SK-N-SH treated with all-trans-retinoic acid at 6 μM for 48 hours (cell line): ENCODE data around the gene KCNMB3.

Source experiments
- CSDC2 ChIP-seq: fragments of 250-450 bp; sonication (Bioruptor Pico); IDR thresholded peaks from 2 replicates; pipeline ENCODE4 v1.5.0; 2020; ENCODE audit warnings: mild to moderate bottlenecking, moderate library complexity
- CSRNP3 ChIP-seq: fragments of 250-450 bp; sonication (Bioruptor Pico); IDR thresholded peaks from 2 replicates; pipeline ENCODE4 v1.5.1; 2021; ENCODE audit warnings: mild to moderate bottlenecking, moderate library complexity
- ISL1 ChIP-seq: fragments of 250-450 bp; sonication (Bioruptor Pico); IDR thresholded peaks from 2 replicates; pipeline ENCODE4 v2.1.2; 2022; ENCODE audit warnings: mild to moderate bottlenecking, moderate library complexity
- PATZ1 ChIP-seq: fragments of 250-450 bp; sonication (Bioruptor Pico); IDR thresholded peaks from 2 replicates; pipeline ENCODE4 v1.8.0; 2020; ENCODE audit warnings: mild to moderate bottlenecking, moderate library complexity, borderline replicate concordance
- POU6F1 ChIP-seq: fragments of 250-450 bp; sonication (Bioruptor Pico); IDR thresholded peaks from 2 replicates; pipeline ENCODE4 v1.8.0; 2021; ENCODE audit warnings: low read depth, mild to moderate bottlenecking, moderate library complexity, borderline replicate concordance
- RARB ChIP-seq: fragments of 250-450 bp; sonication (Bioruptor Pico); IDR thresholded peaks from 2 replicates; pipeline ENCODE4 v1.8.0; 2021; ENCODE audit warnings: mild to moderate bottlenecking, moderate library complexity
- SNAI2 ChIP-seq: fragments of 250-450 bp; sonication (Bioruptor Pico); IDR thresholded peaks from 2 replicates; pipeline ENCODE4 v1.5.0; 2020; ENCODE audit warnings: mild to moderate bottlenecking, moderate library complexity
- TOX ChIP-seq: fragments of 250-450 bp; sonication (Bioruptor Pico); IDR thresholded peaks from 2 replicates; pipeline ENCODE4 v1.8.0; 2021; ENCODE audit warnings: mild to moderate bottlenecking, moderate library complexity, borderline replicate concordance
- TSHZ2 ChIP-seq: fragments of 250-450 bp; sonication (Bioruptor Pico); IDR thresholded peaks from 2 replicates; pipeline ENCODE4 v1.5.0; 2020; ENCODE audit warnings: mild to moderate bottlenecking, moderate library complexity
- ZC3H10 ChIP-seq: fragments of 250-450 bp; sonication (Bioruptor Pico); IDR thresholded peaks from 2 replicates; pipeline ENCODE4 v1.5.1; 2021; ENCODE audit warnings: mild to moderate bottlenecking, moderate library complexity

- TF ChIP-seq CSDC2 (CRISPR knock-in tag) (no peak), CSRNP3 (CRISPR knock-in tag) (no peak), PATZ1 (CRISPR knock-in tag) (no peak), ZC3H10 (CRISPR knock-in tag) (no peak), POU6F1 (CRISPR knock-in tag) (no peak), RARB (no peak), TOX (CRISPR knock-in tag) (no peak), SNAI2 (CRISPR knock-in tag) (no peak), TSHZ2 (CRISPR knock-in tag) (no peak), ISL1 (no peak)
Observed at GRCh38 chr3:179224584-179224983, 26.3 kb downstream of the KCNMB3 start.
